ENCODE measurements around the gene SPG11.

DNA sequence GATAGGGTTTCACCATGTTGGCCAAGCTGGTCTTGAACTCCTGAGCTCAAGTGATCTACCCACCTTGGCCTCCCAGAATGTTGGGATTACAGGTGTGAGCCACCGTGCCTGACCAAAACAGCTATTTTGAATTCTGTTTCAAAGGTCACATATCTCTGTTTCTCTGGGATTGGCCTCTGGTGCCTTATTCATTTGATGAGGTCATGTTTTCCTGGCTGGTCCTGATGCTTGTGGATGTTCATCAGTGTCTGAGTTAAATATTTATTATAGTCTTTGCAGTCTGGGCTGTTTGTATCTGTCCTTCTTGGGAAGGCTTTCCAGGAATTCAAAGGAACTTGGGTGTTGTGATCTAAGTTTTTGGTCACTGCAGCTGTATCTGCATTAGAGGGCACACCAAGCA is 42.5 kb upstream of the SPG11 start:
- TF ChIP-seq POLR2A (IDR thresholded peaks at IDR 0.05) (no peak), CTCF (IDR thresholded peaks at IDR 0.05) (no peak)

All from thyroid gland (tissue), 4 donors.